Measurements from ENCODE around the gene TBC1D16. TPM values are rescaled to one million over a fixed set of nuclear protein-coding genes. Genes with fewer than 3 reads are reported as not detected.

TBC1D16 gene
- total RNA-seq, 4 donors from 2014 or later: 5.8 to 8.1 (median 7.0) TPM

DNA sequence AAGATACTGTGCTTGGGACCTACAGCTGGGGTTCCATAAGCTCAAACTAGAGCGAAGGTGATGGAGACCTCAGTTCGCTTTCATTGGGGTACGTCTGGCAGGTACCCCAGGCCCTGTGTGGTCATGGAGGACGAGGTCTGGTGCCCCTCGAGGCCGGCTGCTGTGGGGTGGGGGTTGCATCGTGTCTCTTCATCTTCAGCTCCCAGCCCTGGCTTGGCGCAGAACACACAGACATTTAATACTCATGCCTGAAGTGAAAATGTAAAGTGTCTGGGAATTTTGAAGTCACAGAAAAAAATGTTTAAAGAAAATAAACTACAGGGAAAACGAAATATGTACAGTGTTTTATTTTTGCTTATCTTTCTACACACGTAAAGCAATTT, 80.5 kb downstream of the TBC1D16 start:
- in situ Hi-C loops (cut with MboI; ENCODE audit: low sequenced_read_pairs in 4 of 4) (no loop called here), intact Hi-C loops (cut with DNase I; ENCODE audit: low total_unique reads) (no loop called here)
- DNase-seq (no peak), ATAC-seq (no peak)
- Histone ChIP-seq H3K27ac (no peak overlapping the region), H3K9me3 (no peaks in the 10 kb centered on the region), H3K36me3 (no peaks in the 10 kb centered on the region), H3K27me3 (no peaks in the 10 kb centered on the region), H3K4me3 (no peak overlapping the region), H3K4me1 (no peaks in the 10 kb centered on the region)
- no peak for TF ChIP-seq POLR2A (IDR thresholded peaks at IDR 0.05)
- TF ChIP-seq CTCF (IDR thresholded peaks at IDR 0.05 in 4 of 5, conservative IDR thresholded peaks at IDR 0.05 in 1 of 5): no peak

DNA sequence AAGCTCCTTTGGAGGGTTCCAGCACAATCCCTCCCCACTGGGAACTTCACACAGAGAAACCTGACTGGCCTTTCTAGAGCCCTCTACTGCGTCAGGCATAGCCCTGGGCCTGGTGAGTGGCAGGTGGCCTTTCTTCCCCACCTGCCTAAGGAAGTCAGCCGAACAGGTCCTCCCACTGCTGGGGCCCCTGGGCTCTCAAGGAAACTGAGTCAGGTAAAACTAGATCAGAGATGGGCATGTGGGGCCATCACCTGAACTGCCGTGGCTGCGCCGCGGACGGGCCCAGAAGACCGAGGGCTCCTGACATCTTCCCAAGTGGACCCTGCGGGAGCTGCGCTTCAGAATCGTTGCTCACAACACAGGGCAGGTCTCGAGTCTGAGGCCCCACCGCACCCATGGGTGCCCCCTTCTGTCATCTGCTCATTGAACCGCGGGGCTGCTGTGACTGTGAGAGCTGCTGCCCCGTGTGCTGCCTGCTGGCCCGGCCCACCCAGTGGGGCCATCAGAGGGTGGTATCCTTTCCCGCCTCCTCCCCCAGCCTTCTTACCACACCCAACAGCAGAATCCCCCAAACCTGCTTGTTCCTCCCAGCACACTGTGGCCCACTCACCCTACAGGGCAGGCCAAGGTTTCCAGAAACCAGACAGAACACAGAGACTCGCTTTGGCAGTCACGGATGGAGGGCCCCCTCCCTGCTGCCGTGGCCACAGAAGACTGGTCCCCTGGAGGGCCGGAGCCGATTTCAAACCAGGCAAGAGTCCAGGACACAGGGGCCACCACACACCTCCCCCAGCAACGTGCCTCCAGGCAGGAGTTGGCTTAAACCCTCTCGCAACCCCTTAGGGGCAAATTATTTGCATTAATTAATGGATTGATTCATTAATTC, 81.1 kb downstream of the TBC1D16 start:
- in situ Hi-C loops (cut with MboI; ENCODE audit: low sequenced_read_pairs in 4 of 4): no loop called here
- Histone ChIP-seq H3K27ac (no peak overlapping the region), H3K4me3 (no peak overlapping the region), H3K9me3 (no peaks in the 10 kb centered on the region), H3K4me1 (no peaks in the 10 kb centered on the region), H3K27me3 (no peaks in the 10 kb centered on the region), H3K36me3 (no peaks in the 10 kb centered on the region)
- TF ChIP-seq POLR2A (IDR thresholded peaks at IDR 0.05) (no peak), CTCF (IDR thresholded peaks at IDR 0.05 in 4 of 5, conservative IDR thresholded peaks at IDR 0.05 in 1 of 5) (no peak)
- no peak for ATAC-seq
- intact Hi-C loops (cut with DNase I; ENCODE audit: low total_unique reads): no loop called here
- no peak for DNase-seq

- no peak overlapping the region for H3K27ac ChIP-seq
- intact Hi-C loops (cut with DNase I; ENCODE audit: low total_unique reads): no loop called here
- H3K4me1 ChIP-seq: no peaks in the 10 kb centered on the region
- H3K4me3 ChIP-seq: no peak overlapping the region
- no peaks in the 10 kb centered on the region for H3K27me3 ChIP-seq
- TF ChIP-seq CTCF (IDR thresholded peaks at IDR 0.05 in 4 of 5, conservative IDR thresholded peaks at IDR 0.05 in 1 of 5) (no peak), POLR2A (IDR thresholded peaks at IDR 0.05) (no peak)
- H3K36me3 ChIP-seq: no peaks in the 10 kb centered on the region
- H3K9me3 ChIP-seq: no peaks in the 10 kb centered on the region
- ATAC-seq: no peak
- in situ Hi-C loops (cut with MboI; ENCODE audit: low sequenced_read_pairs in 4 of 4): no loop called here
- no peak for DNase-seq
These were observed 82.3 kb downstream of the TBC1D16 start for GRCh38 chr17:79953335-79953734.

GRCh38 chr17:79952901-79953300, 82.8 kb downstream of the TBC1D16 start:
- no peak overlapping the region for H3K27ac ChIP-seq
- no peak overlapping the region for H3K4me3 ChIP-seq
- H3K27me3 ChIP-seq: no peaks in the 10 kb centered on the region
- ATAC-seq: no peak
- no peaks in the 10 kb centered on the region for H3K4me1 ChIP-seq
- in situ Hi-C loops (cut with MboI; ENCODE audit: low sequenced_read_pairs in 4 of 4): no loop called here
- no peaks in the 10 kb centered on the region for H3K36me3 ChIP-seq
- intact Hi-C loops (cut with DNase I; ENCODE audit: low total_unique reads): no loop called here
- TF ChIP-seq POLR2A (IDR thresholded peaks at IDR 0.05) (no peak), CTCF (IDR thresholded peaks at IDR 0.05 in 4 of 5, conservative IDR thresholded peaks at IDR 0.05 in 1 of 5) (no peak)
- no peak for DNase-seq
- no peaks in the 10 kb centered on the region for H3K9me3 ChIP-seq

Data from gastrocnemius medialis (tissue), 4 donors.